Stimulated activated CD4-positive, alpha-beta T cell treated with anti-CD3 and anti-CD28 coated beads, Interleukin-15, amount 100 ng/mL, for 24 hours (primary cell): ENCODE results near the gene MRPL22.
"Not testable (repeated sequence)": the region's sequence is repeated elsewhere in the genome, so short reads cannot be mapped to it uniquely, and the experiment has no call there.

ENCODE experiments used
- DNase-seq: peaks from one replicate; pipeline ENCODE4 v3.0.0-alpha.2; 2020

Gene MRPL22

DNA sequence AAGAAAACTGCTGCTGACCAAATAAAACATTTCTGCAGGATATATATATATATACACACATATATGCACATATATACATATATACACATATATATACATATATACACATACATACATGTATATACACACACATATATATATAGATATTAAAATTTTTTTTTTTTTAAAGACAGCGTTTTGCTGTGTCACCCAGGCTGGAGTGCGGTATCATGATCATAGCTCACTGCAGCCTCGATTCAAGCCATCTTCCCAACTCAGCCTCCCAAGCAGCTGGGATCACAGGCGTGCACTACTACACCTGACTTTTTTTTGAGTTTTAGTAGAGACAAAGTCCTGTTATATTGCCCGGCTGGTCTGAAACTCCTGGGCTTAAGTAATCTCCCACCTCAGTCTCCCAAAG lies 2.7 kb downstream of the MRPL22 start:
- no peak for DNase-seq

DNA sequence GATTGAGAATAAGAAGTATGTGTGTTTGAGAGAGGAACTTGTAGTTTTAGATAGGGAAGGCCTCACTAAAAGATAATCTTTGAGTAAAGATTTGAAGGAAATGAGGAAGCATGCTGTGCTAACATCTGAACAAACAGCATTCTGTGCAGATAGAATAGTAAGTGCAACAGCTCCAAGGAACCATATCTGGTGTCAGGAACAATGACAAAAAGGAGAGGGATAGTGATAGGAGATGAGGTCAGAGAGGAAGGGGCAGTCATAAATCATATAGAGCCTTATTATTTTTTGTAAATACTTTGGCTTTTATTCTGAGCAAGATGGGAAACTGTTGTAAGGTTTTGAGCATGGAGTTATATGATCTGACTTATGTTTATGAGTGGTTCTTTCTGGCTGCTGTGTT lies 3.8 kb downstream of the MRPL22 start:
- no peak for DNase-seq

GRCh38 chr5:154945695-154946301 lies 4.9 kb downstream of the MRPL22 start:
- DNase-seq = no peak

DNA sequence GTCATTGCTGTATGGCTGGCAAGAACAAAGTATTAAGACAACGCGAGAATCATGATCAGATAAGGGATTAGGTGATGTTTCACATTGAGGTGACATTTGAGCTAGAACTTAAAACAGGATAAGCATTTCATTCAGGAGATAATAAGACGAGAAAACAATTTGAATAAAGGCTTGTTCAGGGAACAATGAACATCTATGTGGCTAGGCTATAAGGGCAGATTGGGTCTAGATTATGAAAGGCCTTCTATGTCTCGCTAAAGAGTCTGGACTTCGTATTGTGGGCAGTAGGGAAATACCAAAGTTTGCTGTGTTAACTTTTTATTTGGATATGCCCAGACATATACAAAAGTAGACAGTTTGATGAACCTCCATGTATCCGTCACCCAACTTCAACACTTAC lies 6.9 kb downstream of the MRPL22 start:
- DNase-seq = no peak

- DNase-seq = no peak
These were observed 7.4 kb downstream of the MRPL22 start for GRCh38 chr5:154948313-154948712.

DNA sequence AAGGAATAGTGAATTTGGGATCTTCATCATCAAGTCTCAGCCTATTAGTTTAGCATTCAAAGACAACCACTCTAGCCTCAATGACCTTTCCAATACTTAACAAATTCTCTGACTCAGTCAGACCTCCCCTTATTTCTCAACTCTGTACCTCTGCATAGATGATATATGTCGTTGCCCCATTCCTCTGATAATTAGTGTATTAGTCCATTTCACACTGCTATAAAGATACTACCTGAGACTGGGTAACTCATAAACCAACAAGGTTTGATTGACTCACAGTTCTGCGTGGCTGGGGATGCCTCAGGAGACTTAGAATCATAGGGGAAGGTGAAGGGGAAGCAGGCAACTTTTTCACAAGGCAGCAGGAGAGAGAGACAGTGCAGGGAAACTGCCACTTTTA lies 8.9 kb downstream of the MRPL22 start:
- no peak for DNase-seq

- DNase-seq = no peak
These were observed 15.8 kb downstream of the MRPL22 start for GRCh38 chr5:154956712-154957111.

- DNase-seq = no peak
These were observed 21.6 kb downstream of the MRPL22 start for GRCh38 chr5:154962494-154962893.

GRCh38 chr5:154966081-154966841 lies 25.4 kb downstream of the MRPL22 start:
- DNase-seq = no peak

DNA sequence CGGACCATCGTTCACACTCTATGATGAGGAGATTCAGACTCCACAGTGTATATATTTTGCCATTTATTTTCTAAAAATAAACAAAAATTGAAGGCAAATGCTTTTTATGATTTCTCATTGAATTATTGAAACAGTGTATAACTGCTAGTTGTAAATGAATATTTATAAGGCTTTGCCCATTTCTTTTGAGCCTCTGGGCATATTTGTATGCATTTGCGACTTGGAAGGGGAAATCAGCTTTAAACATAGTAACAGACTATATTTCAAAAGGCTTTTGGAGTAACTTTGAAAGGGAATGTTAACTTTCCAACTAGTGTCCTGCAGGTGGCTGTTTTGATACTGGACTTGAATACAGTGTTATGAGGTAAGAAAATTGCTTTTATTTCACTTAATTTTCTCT lies 26.0 kb downstream of the MRPL22 start:
- no peak for DNase-seq

DNA sequence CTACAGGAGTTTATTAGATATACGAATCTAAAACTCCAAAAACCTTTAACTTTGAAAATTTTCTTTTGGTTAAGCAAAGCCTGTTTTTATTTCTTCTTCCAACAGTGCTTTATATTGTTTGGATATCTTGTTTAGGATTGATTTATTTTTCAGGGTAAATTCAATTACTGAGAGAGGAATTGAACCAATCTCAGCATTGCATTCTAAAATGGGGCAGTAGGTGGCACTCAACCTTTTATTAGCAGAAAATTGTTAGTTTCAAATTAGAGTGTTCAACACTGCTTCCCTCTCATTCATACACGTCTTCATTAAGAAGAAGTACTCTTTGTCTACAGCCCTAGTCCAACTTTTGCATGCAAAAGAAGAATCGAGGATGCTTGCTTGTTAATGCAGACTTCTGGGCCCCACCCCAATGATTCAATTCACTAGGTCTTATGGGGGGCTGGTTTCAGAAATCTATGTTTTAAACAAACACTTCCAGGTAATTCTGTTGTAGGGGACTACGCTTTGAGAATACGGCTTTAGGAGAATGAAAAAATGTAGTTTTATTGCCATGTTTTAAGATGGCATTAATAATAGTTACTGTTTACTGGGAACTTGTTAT lies 26.6 kb downstream of the MRPL22 start:
- no peak for DNase-seq

GRCh38 chr5:154968953-154969352 lies 28.1 kb downstream of the MRPL22 start:
- no peak for DNase-seq

GRCh38 chr5:154970759-154971158 lies 29.9 kb downstream of the MRPL22 start:
- no peak for DNase-seq

DNA sequence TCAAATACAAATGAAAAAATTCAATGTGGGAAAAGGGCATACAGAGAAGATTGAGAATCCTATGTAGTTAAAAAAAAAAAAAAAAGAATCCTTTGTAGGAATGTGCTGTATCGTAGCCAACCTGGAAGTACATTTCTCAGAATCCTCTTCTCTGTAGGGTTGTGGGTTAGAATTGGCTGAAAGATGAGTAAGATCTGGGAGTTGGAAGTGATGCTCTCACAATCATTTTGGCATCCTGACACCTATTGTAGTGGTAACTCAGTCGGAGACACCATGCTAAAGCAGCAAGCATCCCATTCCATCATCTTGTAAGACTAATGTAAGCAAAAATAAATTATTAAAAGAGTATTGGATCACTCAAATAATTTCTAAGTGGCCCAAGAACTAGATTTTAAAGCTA lies 30.6 kb downstream of the MRPL22 start:
- no peak for DNase-seq

DNA sequence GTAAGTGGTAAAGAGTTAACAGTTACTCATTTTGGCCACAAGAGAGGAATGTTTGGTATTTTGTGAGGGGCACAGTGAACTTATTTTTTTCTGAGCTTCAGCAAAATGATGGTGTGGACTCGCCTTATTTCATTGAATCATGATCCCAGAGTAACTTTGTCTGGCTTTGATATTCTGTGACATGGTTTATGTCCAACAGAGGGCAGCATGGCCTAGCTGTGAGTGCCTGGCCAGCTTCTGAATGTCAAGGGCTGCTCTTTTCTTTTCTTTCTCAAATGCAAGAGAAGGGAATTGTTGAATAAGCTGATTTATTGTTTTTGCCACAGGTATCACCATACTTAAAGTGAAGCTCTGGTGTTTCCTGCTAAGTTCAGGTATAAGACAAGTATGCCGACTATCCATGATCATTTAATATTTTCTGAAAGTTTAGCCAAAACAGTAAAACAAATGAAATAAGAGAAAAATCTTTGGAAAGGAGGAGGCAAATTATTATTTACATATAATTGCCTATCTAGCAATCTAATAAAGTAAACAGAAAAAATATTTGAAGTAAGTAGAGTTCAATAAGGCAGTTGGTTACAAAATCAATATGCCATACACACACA lies 31.7 kb downstream of the MRPL22 start:
- DNase-seq = no peak

DNA sequence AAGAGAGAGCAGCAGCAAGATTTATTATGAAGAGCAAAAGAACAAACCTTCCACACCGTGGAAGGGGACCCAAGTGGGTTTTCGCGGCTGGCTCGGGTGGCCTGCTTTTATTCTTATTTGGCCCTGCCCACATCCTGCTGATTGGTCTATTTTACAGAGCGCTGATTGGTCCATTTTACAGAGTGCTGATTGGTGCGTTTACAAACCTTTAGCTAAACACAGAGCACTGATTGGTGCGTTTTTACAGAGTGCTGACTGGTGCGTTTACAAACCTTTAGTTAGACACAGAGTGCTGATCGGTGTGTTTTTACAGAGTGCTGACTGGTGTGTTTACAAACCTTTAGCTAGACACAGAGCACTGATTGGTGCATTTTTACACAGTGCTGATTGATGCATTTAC lies 35.2 kb downstream of the MRPL22 start:
- not testable (repeated sequence) for DNase-seq

- no peak for DNase-seq
These were observed 36.5 kb downstream of the MRPL22 start for GRCh38 chr5:154977409-154977808.

- DNase-seq = not testable (repeated sequence)
These were observed 37.4 kb downstream of the MRPL22 start for GRCh38 chr5:154978294-154978693.

DNA sequence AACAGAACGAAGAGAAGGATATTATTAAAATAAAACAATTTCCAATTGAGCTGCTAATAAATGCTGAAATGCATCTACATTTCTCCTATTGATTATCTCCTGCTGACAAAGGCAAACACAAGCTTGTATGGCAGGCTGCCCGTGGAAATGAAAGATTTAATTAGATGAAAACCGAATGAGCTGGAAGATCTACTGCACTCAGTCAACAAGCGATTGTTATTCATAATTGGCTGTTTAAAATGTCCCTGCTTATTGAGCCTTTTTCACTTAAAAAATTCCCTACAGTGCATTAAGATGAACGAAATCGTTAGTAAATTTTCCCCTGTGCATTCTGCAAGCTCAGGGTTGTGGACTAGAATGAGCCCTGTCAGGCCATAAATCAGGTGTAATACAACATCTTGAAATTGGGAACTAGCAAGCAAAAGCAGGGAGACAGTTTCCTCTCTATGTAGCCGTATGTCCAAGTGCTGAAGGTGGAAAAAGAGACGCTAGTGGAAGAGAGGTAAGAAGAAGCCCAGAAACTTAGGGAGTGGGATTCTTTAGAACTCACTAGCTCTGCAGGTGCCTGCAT lies 44.2 kb downstream of the MRPL22 start:
- no peak for DNase-seq

DNA sequence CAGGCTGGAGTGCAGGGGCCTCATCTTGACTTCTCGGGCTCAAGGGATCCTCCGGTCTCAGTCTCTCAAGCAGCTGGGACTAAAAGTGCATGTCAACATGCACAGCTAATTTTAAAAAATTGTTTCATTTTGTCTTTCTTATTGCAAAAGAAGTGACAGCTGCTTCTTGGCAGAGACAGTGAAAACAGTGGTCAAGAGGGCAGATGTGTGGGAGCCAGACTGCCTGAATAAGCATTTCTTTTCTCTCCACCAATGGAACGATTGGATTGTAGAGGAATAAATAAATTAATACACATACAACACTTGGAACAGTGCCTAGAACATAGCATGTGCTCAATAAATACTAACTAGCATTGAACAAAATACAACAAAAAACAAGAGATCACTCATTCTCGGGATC lies 45.3 kb downstream of the MRPL22 start:
- no peak for DNase-seq

DNA sequence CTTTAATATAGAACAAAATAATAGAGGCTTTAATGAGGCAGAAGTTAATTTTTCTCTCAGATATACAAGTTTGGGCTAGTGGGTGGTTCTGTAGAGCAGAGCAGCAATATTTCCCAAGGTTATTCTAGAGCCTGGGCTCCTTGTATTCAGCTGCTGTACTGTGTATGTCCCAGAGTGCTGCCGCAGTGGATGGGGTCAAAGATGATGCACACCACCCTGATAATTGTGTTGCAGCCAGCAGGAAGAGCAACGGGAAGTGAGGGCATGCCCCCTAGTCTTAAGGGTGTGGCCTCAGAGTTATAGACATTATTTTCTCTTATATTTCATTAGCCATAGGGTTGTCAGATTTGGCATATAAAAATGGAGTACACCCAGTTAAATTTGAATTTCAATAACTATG lies 48.8 kb downstream of the MRPL22 start:
- DNase-seq = no peak

- DNase-seq = no peak
These were observed 52.6 kb downstream of the MRPL22 start for GRCh38 chr5:154993461-154993860.

GRCh38 chr5:154995679-154996078 lies 54.8 kb downstream of the MRPL22 start:
- no peak for DNase-seq

GRCh38 chr5:154997746-154998145 lies 56.9 kb downstream of the MRPL22 start:
- no peak for DNase-seq
